ENCODE measurements around the gene ATP5PF.
A peak's percentile ranks its signal among the peaks of the same experiment; 100 is the strongest.
"Not testable (repeated sequence)": the region's sequence is repeated elsewhere in the genome, so short reads cannot be mapped to it uniquely, and the experiment has no call there.

The ATP5PF gene

DNA sequence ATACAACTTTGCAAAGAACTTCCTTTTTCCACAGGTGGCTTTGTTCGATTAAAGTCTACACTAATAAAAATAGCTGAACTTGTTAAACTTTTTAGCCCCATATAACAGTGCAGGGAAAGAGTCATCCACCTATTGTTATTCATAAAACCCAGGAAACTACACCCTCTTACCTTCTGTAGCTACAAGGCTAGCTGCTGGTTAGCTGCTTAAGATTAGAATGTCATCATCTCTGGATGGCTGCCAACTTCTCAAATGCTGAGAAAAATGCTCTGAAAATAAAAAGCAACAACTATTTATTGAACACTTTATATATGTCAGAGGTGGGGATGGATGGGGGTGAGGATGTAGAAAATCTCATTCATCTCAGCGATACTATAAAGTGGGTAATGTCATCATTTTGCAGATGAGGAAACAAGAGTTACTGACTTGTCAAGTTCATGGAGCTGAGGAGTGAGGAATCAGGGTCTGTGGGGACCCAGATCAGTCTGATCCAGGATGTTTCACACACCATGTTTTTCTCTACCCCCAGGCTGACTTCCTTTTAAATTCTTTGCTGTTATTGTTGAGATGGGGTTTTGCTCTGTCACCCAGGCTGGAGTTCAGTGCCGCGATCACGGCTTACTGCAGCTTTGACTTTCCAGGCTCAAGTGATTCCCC, 17.1 kb downstream of the ATP5PF start:
- H3K9me3 ChIP-seq (ENCODE audit: severe bottlenecking), result no peaks in the 10 kb centered on the region
- no peak overlapping the region for H3K4me3 ChIP-seq (ENCODE audit: severe bottlenecking)
- DNase-seq (ENCODE audit: low spot score) (no peak), ATAC-seq (ENCODE audit: low read depth) (peak; percentile 72; the same call in 2 of the 3 replicates)
- no peak overlapping the region for H3K27ac ChIP-seq (ENCODE audit: poor library complexity, severe bottlenecking)
- peaks cover 8% of the 10 kb centered on the region; the same call in 1 of the 2 replicates for H3K36me3 ChIP-seq (ENCODE audit: low read depth)
- H3K27me3 ChIP-seq (ENCODE audit: insufficient read depth, poor library complexity, severe bottlenecking), result no peaks in the 10 kb centered on the region
- H3K4me1 ChIP-seq (ENCODE audit: insufficient read depth, poor library complexity, severe bottlenecking), result no peaks in the 10 kb centered on the region
- TF ChIP-seq, protein P1, sequence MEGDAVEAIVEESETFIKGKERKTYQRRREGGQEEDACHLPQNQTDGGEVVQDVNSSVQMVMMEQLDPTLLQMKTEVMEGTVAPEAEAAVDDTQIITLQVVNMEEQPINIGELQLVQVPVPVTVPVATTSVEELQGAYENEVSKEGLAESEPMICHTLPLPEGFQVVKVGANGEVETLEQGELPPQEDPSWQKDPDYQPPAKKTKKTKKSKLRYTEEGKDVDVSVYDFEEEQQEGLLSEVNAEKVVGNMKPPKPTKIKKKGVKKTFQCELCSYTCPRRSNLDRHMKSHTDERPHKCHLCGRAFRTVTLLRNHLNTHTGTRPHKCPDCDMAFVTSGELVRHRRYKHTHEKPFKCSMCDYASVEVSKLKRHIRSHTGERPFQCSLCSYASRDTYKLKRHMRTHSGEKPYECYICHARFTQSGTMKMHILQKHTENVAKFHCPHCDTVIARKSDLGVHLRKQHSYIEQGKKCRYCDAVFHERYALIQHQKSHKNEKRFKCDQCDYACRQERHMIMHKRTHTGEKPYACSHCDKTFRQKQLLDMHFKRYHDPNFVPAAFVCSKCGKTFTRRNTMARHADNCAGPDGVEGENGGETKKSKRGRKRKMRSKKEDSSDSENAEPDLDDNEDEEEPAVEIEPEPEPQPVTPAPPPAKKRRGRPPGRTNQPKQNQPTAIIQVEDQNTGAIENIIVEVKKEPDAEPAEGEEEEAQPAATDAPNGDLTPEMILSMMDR (IDR thresholded peaks at IDR 0.05; ENCODE audit: poor library complexity, severe bottlenecking), result no peak

DNA sequence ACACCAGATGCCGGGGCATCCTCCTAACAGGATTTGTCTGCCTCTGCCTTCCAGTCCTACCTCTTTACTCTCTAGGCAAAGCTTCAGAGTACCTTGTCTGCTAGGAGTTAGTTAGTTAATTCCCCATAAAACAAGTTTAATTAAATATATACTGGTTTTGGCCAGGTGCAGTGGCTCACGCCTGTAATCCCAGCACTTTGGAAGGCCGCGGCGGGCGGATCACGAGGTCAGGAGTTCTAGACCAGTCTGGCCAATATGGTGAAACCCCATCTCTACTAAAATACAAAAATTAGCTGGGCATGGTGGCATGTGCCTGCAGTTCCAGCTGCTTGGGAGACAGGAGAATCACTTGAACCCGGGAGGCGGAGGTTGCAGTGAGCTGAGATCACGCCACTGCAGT, 20.6 kb downstream of the ATP5PF start:
- not testable (repeated sequence) for H3K4me3 ChIP-seq (ENCODE audit: severe bottlenecking); DNase-seq (ENCODE audit: low spot score); ATAC-seq (ENCODE audit: low read depth); H3K27me3 ChIP-seq (ENCODE audit: insufficient read depth, poor library complexity, severe bottlenecking); H3K36me3 ChIP-seq (ENCODE audit: low read depth); H3K27ac ChIP-seq (ENCODE audit: poor library complexity, severe bottlenecking); H3K9me3 ChIP-seq (ENCODE audit: severe bottlenecking); H3K4me1 ChIP-seq (ENCODE audit: insufficient read depth, poor library complexity, severe bottlenecking)

DNA sequence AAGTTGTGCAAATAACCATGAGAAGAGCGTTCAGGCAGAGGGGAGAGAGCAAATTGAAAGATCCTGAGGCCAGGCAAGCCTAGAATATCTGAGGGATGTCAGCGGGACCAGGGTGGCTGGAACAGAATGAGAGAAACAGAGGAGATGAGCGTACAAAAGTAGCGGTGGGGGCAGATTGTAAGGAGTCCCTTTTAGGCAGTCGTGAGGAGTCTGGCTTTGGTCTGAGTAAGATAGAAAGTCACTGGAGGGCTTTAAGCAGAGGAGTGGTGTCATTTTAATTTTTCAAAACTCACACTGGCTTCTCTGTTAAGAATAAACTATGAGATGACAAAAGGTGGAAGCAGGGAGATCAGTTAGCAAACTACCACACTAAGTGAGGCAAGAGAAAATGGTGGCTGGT, 24.2 kb downstream of the ATP5PF start:
- H3K36me3 ChIP-seq (ENCODE audit: low read depth), result no peaks in the 10 kb centered on the region
- no peaks in the 10 kb centered on the region for H3K9me3 ChIP-seq (ENCODE audit: severe bottlenecking)
- no peak overlapping the region for H3K27ac ChIP-seq (ENCODE audit: poor library complexity, severe bottlenecking)
- ATAC-seq (ENCODE audit: low read depth), result no peak
- no peaks in the 10 kb centered on the region for H3K27me3 ChIP-seq (ENCODE audit: insufficient read depth, poor library complexity, severe bottlenecking)
- TF ChIP-seq, protein P1 (IDR thresholded peaks at IDR 0.05; ENCODE audit: poor library complexity, severe bottlenecking), result no peak
- H3K4me1 ChIP-seq (ENCODE audit: insufficient read depth, poor library complexity, severe bottlenecking), result no peaks in the 10 kb centered on the region
- no peak for DNase-seq (ENCODE audit: low spot score)
- H3K4me3 ChIP-seq (ENCODE audit: severe bottlenecking), result no peak overlapping the region

DNA sequence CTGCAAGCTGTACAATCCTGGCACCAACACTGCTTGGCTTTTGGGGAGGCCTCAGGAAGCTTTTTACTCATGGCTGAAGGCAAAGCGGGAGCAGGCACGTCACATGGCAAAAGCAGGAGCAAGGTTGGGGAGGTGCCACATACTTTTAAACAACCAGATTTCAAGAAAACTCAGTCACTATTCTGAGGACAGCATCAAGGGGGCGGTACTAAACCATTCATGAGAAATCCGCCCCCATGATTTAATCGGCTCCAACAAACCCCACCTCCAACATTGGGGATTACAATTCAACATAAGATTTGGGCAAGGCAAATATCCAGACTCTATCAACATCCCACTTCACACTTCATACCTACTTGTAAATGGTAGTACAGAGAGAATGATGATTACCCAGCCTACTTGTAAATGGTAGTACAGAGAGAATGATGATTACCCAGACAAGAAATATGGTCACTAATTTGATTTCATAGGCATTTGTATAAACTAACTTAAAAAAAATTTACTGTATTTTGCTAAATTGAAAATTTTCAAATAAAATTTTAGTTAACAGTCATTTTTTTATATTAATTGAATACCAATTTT, 24.9 kb downstream of the ATP5PF start:
- ATAC-seq (ENCODE audit: low read depth) (no peak), DNase-seq (ENCODE audit: low spot score) (no peak)
- no peaks in the 10 kb centered on the region for H3K36me3 ChIP-seq (ENCODE audit: low read depth)
- H3K27ac ChIP-seq (ENCODE audit: poor library complexity, severe bottlenecking), result no peak overlapping the region
- no peak overlapping the region for H3K4me3 ChIP-seq (ENCODE audit: severe bottlenecking)
- H3K4me1 ChIP-seq (ENCODE audit: insufficient read depth, poor library complexity, severe bottlenecking), result no peaks in the 10 kb centered on the region
- TF ChIP-seq, protein P1 (IDR thresholded peaks at IDR 0.05; ENCODE audit: poor library complexity, severe bottlenecking), result no peak
- H3K9me3 ChIP-seq (ENCODE audit: severe bottlenecking), result no peaks in the 10 kb centered on the region
- H3K27me3 ChIP-seq (ENCODE audit: insufficient read depth, poor library complexity, severe bottlenecking), result no peaks in the 10 kb centered on the region

DNA sequence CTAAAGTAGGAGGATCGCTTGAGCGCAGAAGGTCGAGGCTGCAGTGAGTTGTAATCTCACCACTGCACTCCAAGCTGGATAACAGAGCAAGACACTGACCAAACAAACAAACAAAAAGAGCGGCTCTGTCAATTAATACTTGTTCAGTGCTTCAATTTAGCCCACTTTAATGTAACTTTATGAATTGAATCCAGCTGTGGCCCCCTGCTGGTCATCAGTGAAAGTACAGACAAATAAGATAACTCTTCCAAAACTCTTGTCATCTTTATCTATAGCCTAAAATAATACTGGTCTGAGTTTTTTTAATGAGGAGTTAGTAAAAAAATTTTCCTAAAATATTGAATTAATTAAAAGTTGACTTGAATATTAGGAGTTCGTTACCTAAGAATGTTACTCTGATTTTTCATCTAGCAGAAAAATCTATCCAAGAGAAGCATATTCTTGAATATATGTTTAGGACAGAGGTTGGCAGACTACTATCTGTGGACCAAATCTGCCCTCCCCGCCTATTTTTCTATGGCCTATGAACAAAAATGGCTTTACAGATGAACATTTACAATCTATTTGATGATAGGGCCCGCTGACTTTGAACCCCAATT, 26.1 kb downstream of the ATP5PF start:
- no peaks in the 10 kb centered on the region for H3K36me3 ChIP-seq (ENCODE audit: low read depth)
- TF ChIP-seq, protein P1 (IDR thresholded peaks at IDR 0.05; ENCODE audit: poor library complexity, severe bottlenecking), result peak; percentile 86
- no peaks in the 10 kb centered on the region for H3K4me1 ChIP-seq (ENCODE audit: insufficient read depth, poor library complexity, severe bottlenecking)
- H3K9me3 ChIP-seq (ENCODE audit: severe bottlenecking), result no peaks in the 10 kb centered on the region
- DNase-seq (ENCODE audit: low spot score) (no peak), ATAC-seq (ENCODE audit: low read depth) (no peak)
- H3K4me3 ChIP-seq (ENCODE audit: severe bottlenecking), result no peak overlapping the region
- no peaks in the 10 kb centered on the region for H3K27me3 ChIP-seq (ENCODE audit: insufficient read depth, poor library complexity, severe bottlenecking)
- no peak overlapping the region for H3K27ac ChIP-seq (ENCODE audit: poor library complexity, severe bottlenecking)

Data from RWPE2 (cell line).